Measurements from ENCODE around the gene IL12RB1.
A peak's percentile ranks its signal among the peaks of the same experiment; 100 is the strongest.

IL12RB1 gene

DNA sequence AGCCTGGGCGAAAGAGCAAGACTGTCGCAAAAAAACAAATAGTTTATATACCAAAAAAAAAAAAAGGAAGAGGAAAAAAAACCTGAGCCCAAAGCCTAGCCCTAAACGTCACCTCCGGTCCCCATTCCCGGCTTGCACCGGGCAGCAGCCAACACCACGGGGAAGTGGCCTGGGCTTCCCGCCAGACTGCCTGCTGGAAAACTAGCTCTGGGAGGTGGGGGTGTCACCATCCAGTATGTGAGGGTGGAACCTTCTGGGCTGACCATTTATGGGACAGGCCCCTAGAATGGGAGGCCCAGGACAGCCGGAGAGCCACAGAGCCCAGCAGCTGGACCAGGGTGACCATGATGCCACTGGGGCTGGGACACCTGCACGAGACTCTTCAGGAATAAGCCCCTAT is 37.3 kb downstream of the IL12RB1 start:
- Histone ChIP-seq H3K4me3 (ENCODE audit: low read length) (no peak overlapping the region), H3F3A (ENCODE audit: control insufficient read depth, insufficient read depth) (peaks cover 5% of the 10 kb centered on the region; the same call in 1 of the 2 replicates), H3K9me3 (ENCODE audit: control insufficient read depth, insufficient read depth, low read length) (no peaks in the 10 kb centered on the region), H3K4me1 (ENCODE audit: control insufficient read depth, low read length) (peaks cover 18% of the 10 kb centered on the region), H3K4me2 (ENCODE audit: low read length) (no peak overlapping the region), H4K20me1 (ENCODE audit: control insufficient read depth, insufficient read depth, low read depth, low read length) (no peaks in the 10 kb centered on the region), H3K36me3 (ENCODE audit: control insufficient read depth, low read length) (no peaks in the 10 kb centered on the region), H3K27ac (ENCODE audit: low read depth, low read length) (no peak overlapping the region), H3K79me2 (ENCODE audit: control insufficient read depth, low read length) (no peaks in the 10 kb centered on the region), H3K27me3 (ENCODE audit: control insufficient read depth, low read length) (no peaks in the 10 kb centered on the region), H3K9me2 (replicated peaks; ENCODE audit: control insufficient read depth, low read length) (no peaks in the 10 kb centered on the region)
- TF ChIP-seq, protein P1, sequence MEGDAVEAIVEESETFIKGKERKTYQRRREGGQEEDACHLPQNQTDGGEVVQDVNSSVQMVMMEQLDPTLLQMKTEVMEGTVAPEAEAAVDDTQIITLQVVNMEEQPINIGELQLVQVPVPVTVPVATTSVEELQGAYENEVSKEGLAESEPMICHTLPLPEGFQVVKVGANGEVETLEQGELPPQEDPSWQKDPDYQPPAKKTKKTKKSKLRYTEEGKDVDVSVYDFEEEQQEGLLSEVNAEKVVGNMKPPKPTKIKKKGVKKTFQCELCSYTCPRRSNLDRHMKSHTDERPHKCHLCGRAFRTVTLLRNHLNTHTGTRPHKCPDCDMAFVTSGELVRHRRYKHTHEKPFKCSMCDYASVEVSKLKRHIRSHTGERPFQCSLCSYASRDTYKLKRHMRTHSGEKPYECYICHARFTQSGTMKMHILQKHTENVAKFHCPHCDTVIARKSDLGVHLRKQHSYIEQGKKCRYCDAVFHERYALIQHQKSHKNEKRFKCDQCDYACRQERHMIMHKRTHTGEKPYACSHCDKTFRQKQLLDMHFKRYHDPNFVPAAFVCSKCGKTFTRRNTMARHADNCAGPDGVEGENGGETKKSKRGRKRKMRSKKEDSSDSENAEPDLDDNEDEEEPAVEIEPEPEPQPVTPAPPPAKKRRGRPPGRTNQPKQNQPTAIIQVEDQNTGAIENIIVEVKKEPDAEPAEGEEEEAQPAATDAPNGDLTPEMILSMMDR (IDR thresholded peaks at IDR 0.05; ENCODE audit: low read depth, low read length, poor library complexity, severe bottlenecking), result no peak
- TF ChIP-seq EZH2phosphoT487 (IDR thresholded peaks at IDR 0.05; ENCODE audit: borderline replicate concordance, low read length), result no peak

DNA sequence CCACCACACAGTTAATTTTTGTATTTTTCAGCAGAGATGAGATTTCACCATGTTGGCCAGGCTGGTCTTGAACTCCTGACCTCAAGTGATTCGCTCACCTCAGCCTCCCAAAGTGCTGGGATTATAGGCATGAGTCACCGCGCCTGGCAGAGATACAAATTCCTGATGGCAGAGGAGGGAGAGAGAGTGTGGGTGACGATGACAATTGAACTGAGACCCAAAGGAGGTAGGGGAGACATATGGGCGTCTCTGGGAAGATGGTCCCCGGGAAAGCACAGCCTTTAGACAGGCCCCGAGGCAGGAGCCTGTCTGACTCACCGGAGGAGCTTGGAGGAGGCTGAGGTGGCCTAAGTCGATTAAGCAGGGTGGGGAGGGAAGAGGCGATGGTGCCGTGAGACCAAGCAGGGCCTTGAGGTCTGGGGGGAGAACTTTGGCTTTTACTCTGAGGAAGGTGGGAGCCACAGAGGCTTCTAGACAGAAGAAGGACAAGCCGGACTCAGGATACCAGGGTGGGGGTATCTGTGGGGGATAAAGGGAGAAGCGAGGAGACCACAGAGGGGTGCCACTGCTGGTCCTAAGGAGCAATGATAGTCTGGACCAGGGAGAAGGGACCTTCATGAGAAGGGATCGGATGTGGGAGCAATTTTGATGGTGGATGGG is 40.5 kb downstream of the IL12RB1 start:
- Histone ChIP-seq H3K9me3 (ENCODE audit: control insufficient read depth, insufficient read depth, low read length) (no peaks in the 10 kb centered on the region), H4K20me1 (ENCODE audit: control insufficient read depth, insufficient read depth, low read depth, low read length) (no peaks in the 10 kb centered on the region), H3K79me2 (ENCODE audit: control insufficient read depth, low read length) (no peaks in the 10 kb centered on the region), H3K27ac (ENCODE audit: low read depth, low read length) (no peak overlapping the region), H3K27me3 (ENCODE audit: control insufficient read depth, low read length) (0 out of 2 replicates have a peak, but pooled peaks cover 2% of the 10 kb centered on the region), H3F3A (ENCODE audit: control insufficient read depth, insufficient read depth) (peaks cover 5% of the 10 kb centered on the region; the same call in 1 of the 2 replicates), H3K4me2 (ENCODE audit: low read length) (no peak overlapping the region), H3K36me3 (ENCODE audit: control insufficient read depth, low read length) (no peaks in the 10 kb centered on the region), H3K4me3 (ENCODE audit: low read length) (no peak overlapping the region), H3K4me1 (ENCODE audit: control insufficient read depth, low read length) (peaks cover 27% of the 10 kb centered on the region), H3K9me2 (replicated peaks; ENCODE audit: control insufficient read depth, low read length) (no peaks in the 10 kb centered on the region)
- TF ChIP-seq EZH2phosphoT487 (IDR thresholded peaks at IDR 0.05; ENCODE audit: borderline replicate concordance, low read length), result no peak
- TF ChIP-seq, protein P1 (IDR thresholded peaks at IDR 0.05; ENCODE audit: low read depth, low read length, poor library complexity, severe bottlenecking), result no peak

DNA sequence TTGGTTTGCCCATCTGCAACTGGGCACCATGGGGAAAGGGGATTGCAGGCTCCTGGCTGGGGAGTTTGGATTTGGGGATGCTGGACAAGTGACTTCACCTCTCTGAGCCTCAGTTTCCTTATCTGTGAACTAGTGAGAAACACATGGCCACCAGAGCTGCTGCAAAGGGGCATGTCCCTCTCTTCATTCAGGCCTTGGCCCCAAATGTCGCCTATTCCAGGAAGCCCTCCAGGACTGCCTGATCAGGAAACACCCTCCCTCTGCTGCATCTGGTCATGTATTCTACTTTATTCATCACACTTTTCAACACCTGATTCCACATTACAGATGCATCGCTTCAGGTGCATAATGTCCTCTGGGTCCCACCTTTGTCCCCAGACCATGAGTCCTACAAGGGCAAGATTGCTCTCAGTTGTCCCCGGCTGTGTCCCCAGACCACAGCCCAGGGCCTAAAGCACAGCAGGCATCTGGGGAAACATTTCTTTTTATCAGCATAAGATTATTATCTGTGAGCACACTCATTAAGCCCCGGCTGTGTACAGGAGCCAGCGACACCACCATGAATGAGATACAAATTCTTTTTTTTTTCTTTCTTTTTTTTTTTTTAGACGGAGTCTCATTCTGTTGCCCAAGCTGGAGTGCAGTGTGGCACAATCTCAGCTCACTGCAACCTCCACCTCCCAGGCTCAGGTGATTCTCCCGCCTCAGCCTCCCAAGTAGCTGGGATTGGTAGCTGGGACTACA is 41.3 kb downstream of the IL12RB1 start:
- Histone ChIP-seq H3K79me2 (ENCODE audit: control insufficient read depth, low read length) (no peaks in the 10 kb centered on the region), H3K9me2 (replicated peaks; ENCODE audit: control insufficient read depth, low read length) (no peaks in the 10 kb centered on the region), H3K27me3 (ENCODE audit: control insufficient read depth, low read length) (0 out of 2 replicates have a peak, but pooled peaks cover 2% of the 10 kb centered on the region), H3K27ac (ENCODE audit: low read depth, low read length) (peak overlapping the region; percentile 22), H3F3A (ENCODE audit: control insufficient read depth, insufficient read depth) (peaks cover 5% of the 10 kb centered on the region; the same call in 1 of the 2 replicates), H3K36me3 (ENCODE audit: control insufficient read depth, low read length) (no peaks in the 10 kb centered on the region), H3K4me2 (ENCODE audit: low read length) (peak overlapping the region; percentile 79), H3K4me3 (ENCODE audit: low read length) (peak overlapping the region; percentile 52), H4K20me1 (ENCODE audit: control insufficient read depth, insufficient read depth, low read depth, low read length) (no peaks in the 10 kb centered on the region), H3K9me3 (ENCODE audit: control insufficient read depth, insufficient read depth, low read length) (no peaks in the 10 kb centered on the region), H3K4me1 (ENCODE audit: control insufficient read depth, low read length) (peaks cover 23% of the 10 kb centered on the region)
- TF ChIP-seq EZH2phosphoT487 (IDR thresholded peaks at IDR 0.05; ENCODE audit: borderline replicate concordance, low read length), result no peak
- TF ChIP-seq, protein P1 (IDR thresholded peaks at IDR 0.05; ENCODE audit: low read depth, low read length, poor library complexity, severe bottlenecking), result no peak
